CD14-positive monocyte (primary cell): ENCODE results near the gene NRXN3. TPM values are rescaled to one million over a fixed set of nuclear protein-coding genes. Genes with fewer than 3 reads are reported as not detected.

ENCODE experiments used
- DNase-seq, 3 donors: peaks; one replicate each; pipeline ENCODE4 v3.0.0-alpha.2; 2011 to 2022
- H2AFZ ChIP-seq: 2 replicates; pipeline ENCODE4 v1.6.0; 2012; ENCODE audit warnings: mild to moderate bottlenecking, low read depth, low read length, inconsistent platforms; ENCODE audit not compliant: insufficient read depth, poor library complexity, severe bottlenecking
- H3K27ac ChIP-seq, 2 donors: 1 replicate in 1 of 2; 2 replicates in 1 of 2; pipeline ENCODE4 v1.5.1; 2012 to 2013; ENCODE audit warnings: low read length in 2 of 2, control low read depth in 1 of 2, inconsistent platforms in 1 of 2, low read depth in 1 of 2, mild to moderate bottlenecking in 1 of 2
- H3K27me3 ChIP-seq, 2 donors: one replicate each; pipeline versions ENCODE4 v1.6.0 to v1.6.1; 2011 to 2013; ENCODE audit warnings: low read length in 2 of 2; ENCODE audit not compliant: control insufficient read depth in 2 of 2, insufficient read depth in 2 of 2
- H3K36me3 ChIP-seq, 2 donors: replicated peaks in 1 of 2; 1 replicate in 1 of 2; 2 replicates in 1 of 2; pipeline versions ENCODE4 v1.5.1 to v1.6.1; 2012 to 2013; ENCODE audit warnings: low read length in 2 of 2, control low read depth in 1 of 2, inconsistent platforms in 1 of 2, mild to moderate bottlenecking in 1 of 2; ENCODE audit not compliant: insufficient read depth in 2 of 2, control insufficient read depth in 1 of 2
- H3K4me1 ChIP-seq, 2 donors: 1 replicate in 1 of 2; 2 replicates in 1 of 2; pipeline versions ENCODE4 v1.5.1 to v1.6.1; 2012 to 2013; ENCODE audit warnings: low read length in 2 of 2, control low read depth in 1 of 2, inconsistent platforms in 1 of 2, mild to moderate bottlenecking in 1 of 2, moderate library complexity in 1 of 2; ENCODE audit not compliant: insufficient read depth in 2 of 2, control insufficient read depth in 1 of 2
- H3K4me2 ChIP-seq: replicated peaks from 2 replicates; pipeline ENCODE3; 2012; ENCODE audit warnings: low read length, moderate library complexity, mild to moderate bottlenecking; ENCODE audit not compliant: poor library complexity, severe bottlenecking; ENCODE audit errors: extremely low read depth
- H3K4me3 ChIP-seq, 3 experiments: fragments of 200-600 bp in 1 of 3; sonication (generic) in 1 of 3; replicated peaks in 1 of 3; 1 replicate in 2 of 3; 2 replicates in 1 of 3; pipeline ENCODE4 v1.5.1; 2011 to 2013; ENCODE audit warnings: low read length in 3 of 3, mild to moderate bottlenecking in 3 of 3, control low read depth in 2 of 3, low read depth in 2 of 3, inconsistent platforms in 1 of 3, moderate library complexity in 1 of 3
- H3K79me2 ChIP-seq: 2 replicates; pipeline ENCODE4 v1.6.0; 2012; ENCODE audit warnings: mild to moderate bottlenecking, control low read depth, inconsistent platforms, low read length, moderate library complexity; ENCODE audit not compliant: insufficient read depth
- H3K9ac ChIP-seq: 2 replicates; pipeline ENCODE4 v1.6.0; 2017; ENCODE audit warnings: low read length, mild to moderate bottlenecking; ENCODE audit not compliant: insufficient read depth, poor library complexity, severe bottlenecking
- H3K9me3 ChIP-seq, 2 donors: replicated peaks in 1 of 2; 1 replicate in 1 of 2; 2 replicates in 1 of 2; pipeline versions ENCODE4 v1.5.1 to v1.6.1; 2012 to 2013; ENCODE audit warnings: low read length in 2 of 2, control low read depth in 1 of 2; ENCODE audit not compliant: control insufficient read depth in 1 of 2, insufficient read depth in 1 of 2
- H4K20me1 ChIP-seq: 2 replicates; pipeline ENCODE4 v1.6.0; 2012; ENCODE audit warnings: mild to moderate bottlenecking, low read length, control low read depth, moderate library complexity; ENCODE audit not compliant: insufficient read depth
- H3K27ac Mint-ChIP-seq, 7 donors: one replicate each; pipeline ENCODE4 v1.8.0; 2020; ENCODE audit warnings: mild to moderate bottlenecking in 7 of 7, mixed read lengths in 7 of 7, moderate library complexity in 6 of 7, inconsistent platforms in 2 of 7
- H3K27me3 Mint-ChIP-seq, 3 donors: one replicate each; pipeline ENCODE4 v1.8.0; 2021 to 2022; ENCODE audit warnings: low read depth in 3 of 3, mild to moderate bottlenecking in 3 of 3, mixed read lengths in 3 of 3, moderate library complexity in 3 of 3, inconsistent platforms in 1 of 3
- H3K36me3 Mint-ChIP-seq, 2 donors: one replicate each; pipeline ENCODE4 v1.8.0; 2020; ENCODE audit warnings: mixed read lengths in 2 of 2, inconsistent platforms in 1 of 2, mild to moderate bottlenecking in 1 of 2
- H3K4me1 Mint-ChIP-seq: one replicate; pipeline ENCODE4 v1.8.0; 2020; ENCODE audit warnings: mild to moderate bottlenecking, mixed read lengths
- H3K4me3 Mint-ChIP-seq, 2 donors: one replicate each; pipeline ENCODE4 v1.8.0; 2020; ENCODE audit warnings: mild to moderate bottlenecking in 2 of 2, mixed read lengths in 2 of 2, moderate library complexity in 1 of 2
- H3K9me3 Mint-ChIP-seq, 7 donors: one replicate each; pipeline ENCODE4 v1.8.0; 2020 to 2022; ENCODE audit warnings: mixed read lengths in 7 of 7, mild to moderate bottlenecking in 6 of 7, moderate library complexity in 6 of 7, inconsistent platforms in 2 of 7
- CTCF ChIP-seq: fragments of 200-600 bp; IDR thresholded peaks from one replicate; pipeline ENCODE4 v1.8.0; 2022; ENCODE audit warnings: antibody characterized with exemption, mild to moderate bottlenecking
- WGBS: methylation state at CpG from one replicate; pipeline ENCODE4 v1.1.5; 2013; ENCODE audit warnings: missing lambda C conversion rate; ENCODE audit not compliant: insufficient coverage; 5-methylcytosine and 5-hydroxymethylcytosine counted together
- intact Hi-C, 2 donors: fragments of 100-400 bp; cut with micrococcal nuclease; formaldehyde crosslinking; loops; one replicate each; pipeline versions ENCODE4 v1.15.0 to v1.15.1; 2023
- polyA plus RNA-seq, 3 donors: library from polyadenylated mRNA; depleted of rRNA in 1 of 3; unstranded in 2 of 3; stranded (reverse) in 1 of 3; fragments of 300-500 nt in 2 of 3; fragments of >200 nt in 1 of 3; fragmentation: Illumina TruSeq in 2 of 3; gene quantifications; 1 replicate in 2 of 3; 2 replicates in 1 of 3; pipeline ENCODE4 v1.2.3, GENCODE V29; 2012 to 2021

NRXN3 gene
- polyA plus RNA-seq, 3 donors: not detected

GRCh38 chr14:79631276-79631675, 1461.1 kb downstream of the NRXN3 start:
- H3K4me2 ChIP-seq: no peak overlapping the region
- no peaks in the 10 kb centered on the region for H3K4me1 Mint-ChIP-seq
- no peaks in the 10 kb centered on the region for H4K20me1 ChIP-seq
- no peaks in the 10 kb centered on the region for H3K4me1 ChIP-seq
- H3K27me3 ChIP-seq: no peaks in the 10 kb centered on the region
- H3K27ac ChIP-seq: no peak overlapping the region
- no peaks in the 10 kb centered on the region for H3K36me3 ChIP-seq
- peaks cover 0 to 12% of the 10 kb centered on the region in 2 donors for H3K9me3 ChIP-seq
- H3K9me3 Mint-ChIP-seq: peaks cover 0 to 15% (median 9%) of the 10 kb centered on the region in 7 donors
- no peak overlapping the region for H3K27ac Mint-ChIP-seq
- intact Hi-C loops: no loop called here
- 92% methylated on average over 20 of the region's 25 CpGs for WGBS
- no peaks in the 10 kb centered on the region for H3K36me3 Mint-ChIP-seq
- no peaks in the 10 kb centered on the region for H3K79me2 ChIP-seq
- H3K4me3 ChIP-seq: no peak overlapping the region
- no peak overlapping the region for H3K4me3 Mint-ChIP-seq
- H3K27me3 Mint-ChIP-seq: no peaks in the 10 kb centered on the region
- no peak for DNase-seq
- no peak overlapping the region for H2AFZ ChIP-seq
- H3K9ac ChIP-seq: no peak overlapping the region
- TF ChIP-seq CTCF: no peak

- Histone ChIP-seq H3K79me2 (no peaks in the 10 kb centered on the region), H3K27me3 (no peaks in the 10 kb centered on the region), H2AFZ (no peak overlapping the region), H3K9ac (no peak overlapping the region), H4K20me1 (no peaks in the 10 kb centered on the region), H3K4me1 (no peaks in the 10 kb centered on the region), H3K27ac (no peak overlapping the region), H3K36me3 (no peaks in the 10 kb centered on the region), H3K4me3 (no peak overlapping the region), H3K9me3 (peaks cover 0 to 4% of the 10 kb centered on the region in 2 donors), H3K4me2 (no peak overlapping the region)
- Mint-ChIP-seq H3K36me3 (no peaks in the 10 kb centered on the region), H3K27ac (no peak overlapping the region), H3K9me3 (peaks cover 0 to 7% (median 3%) of the 10 kb centered on the region in 7 donors), H3K4me3 (no peak overlapping the region), H3K27me3 (peaks cover 0 to 2% (median 1%) of the 10 kb centered on the region in 3 donors), H3K4me1 (no peaks in the 10 kb centered on the region)
- no peak for TF ChIP-seq CTCF
- DNase-seq: no peak
- intact Hi-C loops: no loop called here
- WGBS: 44% methylated on average over 3 of the region's 6 CpGs
These were observed 1468.6 kb downstream of the NRXN3 start for GRCh38 chr14:79638672-79639266.
